CD4-positive, CD25-positive, alpha-beta regulatory T cell (primary cell): Measurements from ENCODE around the gene ELP5. TPM values are rescaled to one million over a fixed set of nuclear protein-coding genes. Genes with fewer than 3 reads are reported as not detected.

ENCODE experiments used
- ATAC-seq, 2 donors: fragments of 150-1000 bp; cut with Tn5 transposase; one replicate each; pipeline ENCODE4 v1.10.0; 2021; ENCODE audit warnings: low read depth in 2 of 2, moderate number of reproducible peaks in 2 of 2, moderate library complexity in 1 of 2
- DNase-seq, 3 donors: peaks; one replicate each; pipeline versions ENCODE4 v3.0.0 to v3.0.0-alpha.2; 2012 to 2022; ENCODE audit warnings: mixed read lengths in 1 of 3
- H3K27ac ChIP-seq: one replicate; pipeline ENCODE4 v1.7.0; 2013; ENCODE audit warnings: mild to moderate bottlenecking, low read length; ENCODE audit not compliant: insufficient read depth, poor library complexity, severe bottlenecking
- H3K27me3 ChIP-seq: one replicate; pipeline ENCODE4 v1.7.0; 2013; ENCODE audit warnings: low read length; ENCODE audit not compliant: control insufficient read depth, insufficient read depth
- H3K36me3 ChIP-seq: one replicate; pipeline ENCODE4 v1.7.0; 2013; ENCODE audit warnings: mild to moderate bottlenecking, low read length, moderate library complexity; ENCODE audit not compliant: control insufficient read depth, insufficient read depth
- H3K4me1 ChIP-seq: 2 replicates; pipeline ENCODE4 v1.7.0; 2013; ENCODE audit warnings: mild to moderate bottlenecking, low read length; ENCODE audit not compliant: insufficient read depth, control insufficient read depth, poor library complexity, severe bottlenecking
- H3K4me3 ChIP-seq: one replicate; pipeline ENCODE4 v1.7.0; 2013; ENCODE audit warnings: low read depth, mild to moderate bottlenecking, low read length, moderate library complexity
- H3K9me3 ChIP-seq, 2 experiments: 1 replicate in 1 of 2; 2 replicates in 1 of 2; pipeline ENCODE4 v1.7.0; 2013; ENCODE audit warnings: low read length in 2 of 2, mild to moderate bottlenecking in 1 of 2, moderate library complexity in 1 of 2; ENCODE audit not compliant: control insufficient read depth in 2 of 2
- H3K27ac Mint-ChIP-seq, 3 donors: one replicate each; pipeline ENCODE4 v1.8.0; 2020 to 2022; ENCODE audit warnings: mild to moderate bottlenecking in 3 of 3, mixed read lengths in 3 of 3, moderate library complexity in 2 of 3
- H3K27me3 Mint-ChIP-seq: one replicate; pipeline ENCODE4 v1.8.0; 2022; ENCODE audit warnings: mild to moderate bottlenecking, mixed read lengths
- H3K36me3 Mint-ChIP-seq: one replicate; pipeline ENCODE4 v1.8.0; 2020; ENCODE audit warnings: mixed read lengths
- H3K4me1 Mint-ChIP-seq, 4 donors: one replicate each; pipeline ENCODE4 v1.8.0; 2020 to 2022; ENCODE audit warnings: mixed read lengths in 4 of 4, mild to moderate bottlenecking in 1 of 4
- H3K4me3 Mint-ChIP-seq, 4 donors: one replicate each; pipeline ENCODE4 v1.8.0; 2020 to 2022; ENCODE audit warnings: mild to moderate bottlenecking in 4 of 4, mixed read lengths in 4 of 4, moderate library complexity in 3 of 4
- H3K9me3 Mint-ChIP-seq, 7 donors: one replicate each; pipeline ENCODE4 v1.8.0; 2020 to 2022; ENCODE audit warnings: mixed read lengths in 7 of 7, mild to moderate bottlenecking in 3 of 7, moderate library complexity in 2 of 7
- polyA plus RNA-seq, 4 donors: library from polyadenylated mRNA; unstranded; fragments of 300-500 nt; fragmentation: Illumina TruSeq; gene quantifications; one replicate each; pipeline ENCODE4 v1.2.3, GENCODE V29; 2021
- total RNA-seq: library from RNA; stranded (reverse); gene quantifications from one replicate; pipeline ENCODE4 v1.2.3, GENCODE V29; 2022

Gene ELP5
- total and polyA plus RNA-seq, 5 donors from 2014 or later, result 31.6 to 74.0 (median 56.1) TPM

DNA sequence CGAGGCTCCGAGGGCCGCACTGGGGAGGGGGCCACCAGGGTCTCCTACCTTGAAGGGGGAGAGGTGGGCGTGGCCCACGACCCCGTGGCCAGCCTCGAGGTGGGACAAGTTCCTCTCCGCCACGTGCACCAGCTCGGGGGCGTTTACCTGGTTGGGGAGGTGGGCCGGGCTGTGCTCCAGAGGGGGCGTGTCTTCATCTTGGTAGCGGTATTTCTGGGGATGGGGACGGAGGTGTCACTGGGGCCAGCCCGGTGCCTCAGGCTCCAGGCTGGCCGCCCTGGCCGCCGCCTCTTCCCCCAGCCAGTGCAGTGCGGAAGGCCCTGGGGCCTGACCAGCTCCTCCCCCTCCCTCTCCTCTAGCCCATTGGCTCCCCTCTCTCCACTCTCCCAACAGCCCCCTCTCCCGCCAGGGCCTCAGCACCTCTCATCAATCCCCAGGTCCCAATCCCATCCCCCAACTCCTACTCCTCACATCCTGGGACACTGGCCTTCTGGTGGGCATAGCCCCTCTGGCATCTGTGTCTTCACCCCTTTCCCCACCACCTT is 43.9 kb upstream of the ELP5 start:
- DNase-seq, result no peak
- Mint-ChIP-seq H3K36me3 (peaks cover 3% of the 10 kb centered on the region), H3K27me3 (peaks cover 22% of the 10 kb centered on the region), H3K9me3 (peaks cover 0 to 1% (median 0%) of the 10 kb centered on the region in 7 donors), H3K4me3 (no peak overlapping the region), H3K4me1 (peaks cover 0 to 42% (median 20%) of the 10 kb centered on the region in 4 donors), H3K27ac (peak overlapping the region in 1 of 3 donors; percentile 51)
- peaks cover 17% of the 10 kb centered on the region for H3K4me1 ChIP-seq
- H3K4me3 ChIP-seq, result no peak overlapping the region
- no peak for ATAC-seq
- no peaks in the 10 kb centered on the region for H3K27me3 ChIP-seq
- no peaks in the 10 kb centered on the region for H3K36me3 ChIP-seq
- H3K9me3 ChIP-seq, result no peaks in the 10 kb centered on the region
- no peak overlapping the region for H3K27ac ChIP-seq

DNA sequence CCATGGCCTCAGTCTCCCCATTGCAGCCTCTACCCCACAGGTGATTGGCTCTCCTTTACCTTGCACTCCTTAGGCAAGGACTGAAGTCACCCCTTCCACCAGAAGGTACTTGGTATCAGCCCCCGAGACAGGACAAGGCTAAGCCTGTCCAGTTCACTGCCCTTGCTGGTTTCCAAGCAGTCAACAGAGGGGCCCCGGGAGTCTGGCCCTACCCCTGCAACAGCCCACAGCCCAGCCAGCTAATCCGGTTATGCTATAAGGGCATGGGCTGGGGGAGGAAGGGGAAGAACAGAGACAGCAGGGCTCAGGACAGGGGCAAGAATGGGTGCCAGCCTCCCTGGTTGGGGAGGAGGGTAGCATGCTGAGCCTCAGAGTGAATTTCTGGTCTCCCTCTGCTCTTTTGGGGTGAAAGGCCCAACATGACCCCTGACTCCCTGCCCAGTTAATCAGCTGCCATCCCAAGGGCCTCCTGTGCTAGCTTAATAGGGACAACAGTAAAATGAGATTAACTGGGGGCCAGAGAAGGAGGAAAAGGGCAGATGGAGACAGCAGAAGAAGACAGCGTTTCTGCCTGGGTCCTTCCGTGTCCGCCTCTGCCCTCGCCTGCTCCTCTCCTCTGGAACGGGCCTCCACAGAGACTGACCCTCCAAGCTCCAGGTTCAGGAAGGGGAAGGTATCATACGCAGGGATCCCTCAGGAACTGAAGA is 43.1 kb upstream of the ELP5 start:
- H3K27ac Mint-ChIP-seq, result no peak overlapping the region
- peaks cover 22% of the 10 kb centered on the region for H3K4me1 ChIP-seq

DNA sequence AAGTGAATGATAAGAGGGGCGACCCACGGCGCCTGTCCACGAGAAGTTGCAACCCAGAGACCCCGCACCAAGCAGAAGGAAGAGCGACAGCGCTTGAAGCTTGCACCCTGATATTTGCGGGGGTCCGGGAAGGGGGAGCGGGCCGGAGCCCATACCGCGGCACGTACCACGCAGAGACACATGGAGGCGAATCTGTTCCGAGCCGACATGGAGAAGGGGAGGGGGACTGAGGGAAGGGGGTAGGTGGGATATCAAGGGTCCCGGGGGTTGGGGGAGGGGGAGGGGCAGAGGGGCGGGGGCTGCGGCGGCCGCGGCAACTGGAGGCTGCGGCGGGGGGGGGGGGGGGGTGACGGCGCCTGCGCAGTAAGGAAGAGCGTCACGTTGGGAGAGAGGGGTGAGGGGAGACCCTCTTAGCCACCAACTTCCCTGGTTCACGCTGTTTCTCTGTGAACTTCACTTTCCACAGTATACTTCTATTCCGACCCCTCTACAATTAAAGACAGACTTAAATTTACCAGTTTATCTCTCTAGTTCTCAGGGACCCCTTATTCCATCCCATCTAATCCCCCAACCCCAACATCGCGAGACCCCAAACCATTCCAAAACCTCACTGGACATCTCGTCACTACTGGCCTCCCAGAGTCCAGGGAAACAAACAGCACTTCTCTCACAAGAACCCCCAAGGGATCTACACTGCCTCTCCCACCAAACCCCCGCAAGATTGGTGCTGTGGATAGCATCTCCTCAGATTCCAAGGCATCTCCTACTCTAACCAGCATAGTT is 40.3 kb upstream of the ELP5 start:
- Histone ChIP-seq H3K27ac (no peak overlapping the region), H3K36me3 (no peaks in the 10 kb centered on the region), H3K4me3 (no peak overlapping the region), H3K9me3 (no peaks in the 10 kb centered on the region), H3K27me3 (no peaks in the 10 kb centered on the region), H3K4me1 (peaks cover 28% of the 10 kb centered on the region)
- H3K27me3 Mint-ChIP-seq, result peaks cover 28% of the 10 kb centered on the region
- H3K4me3 Mint-ChIP-seq, result peak overlapping the region in 3 of 4 donors; percentile 61 to 86 (median 62)
- H3K36me3 Mint-ChIP-seq, result no peaks in the 10 kb centered on the region
- peaks cover 0 to 1% (median 0%) of the 10 kb centered on the region in 7 donors for H3K9me3 Mint-ChIP-seq
- peaks cover 0 to 44% (median 23%) of the 10 kb centered on the region in 4 donors for H3K4me1 Mint-ChIP-seq
- H3K27ac Mint-ChIP-seq, result peak overlapping the region in 2 of 3 donors; percentile 8 to 74
- ATAC-seq, result no peak
- no peak for DNase-seq

More for the DNA sequence above, 43.1 kb upstream of the ELP5 start:
- Histone ChIP-seq H3K9me3 (no peaks in the 10 kb centered on the region), H3K4me3 (no peak overlapping the region), H3K27me3 (no peaks in the 10 kb centered on the region), H3K27ac (no peak overlapping the region), H3K36me3 (no peaks in the 10 kb centered on the region)
- Mint-ChIP-seq H3K27me3 (peaks cover 23% of the 10 kb centered on the region), H3K4me3 (peak overlapping the region in 1 of 4 donors; percentile 16), H3K4me1 (peaks cover 0 to 45% (median 27%) of the 10 kb centered on the region in 4 donors), H3K36me3 (peaks cover 3% of the 10 kb centered on the region), H3K9me3 (peaks cover 0 to 1% (median 0%) of the 10 kb centered on the region in 7 donors)
- DNase-seq, result no peak
- no peak for ATAC-seq

DNA sequence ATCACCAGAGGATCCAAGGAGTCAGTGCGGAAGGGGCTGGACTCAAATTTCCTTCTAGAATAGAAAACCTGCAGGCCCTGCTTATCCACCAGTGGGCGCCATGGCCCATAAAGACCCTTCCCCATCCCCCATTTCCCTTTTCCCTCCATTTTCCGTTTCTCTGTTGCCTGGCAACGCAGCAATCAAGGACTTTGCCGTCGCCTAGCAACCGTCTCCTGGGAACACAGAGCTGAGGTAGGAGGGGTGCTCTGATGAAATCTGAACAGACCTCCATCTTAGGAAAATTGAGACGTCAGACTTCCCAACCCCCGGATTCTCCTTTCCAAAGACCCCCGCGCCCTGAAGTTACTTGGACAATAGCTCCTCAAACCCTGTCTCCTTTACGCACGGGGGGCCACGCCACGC is 38.1 kb upstream of the ELP5 start:
- no peaks in the 10 kb centered on the region for H3K36me3 ChIP-seq
- no peaks in the 10 kb centered on the region for H3K9me3 ChIP-seq
- no peaks in the 10 kb centered on the region for H3K9me3 Mint-ChIP-seq
- peak overlapping the region; percentile 92 to 99 (median 99) for H3K27ac Mint-ChIP-seq
- H3K4me3 ChIP-seq, result peak overlapping the region; percentile 76
- H3K4me1 ChIP-seq, result peaks cover 40% of the 10 kb centered on the region
- peaks cover 0 to 58% (median 24%) of the 10 kb centered on the region in 4 donors for H3K4me1 Mint-ChIP-seq
- peaks cover 28% of the 10 kb centered on the region for H3K27me3 Mint-ChIP-seq
- peak overlapping the region; percentile 97 for H3K27ac ChIP-seq
- DNase-seq, result peak in 1 of 3 donors; percentile 73
- H3K36me3 Mint-ChIP-seq, result no peaks in the 10 kb centered on the region
- no peaks in the 10 kb centered on the region for H3K27me3 ChIP-seq
- peak in 1 of 2 donors; percentile 0 for ATAC-seq
- H3K4me3 Mint-ChIP-seq, result peak overlapping the region; percentile 85 to 96 (median 90)

DNA sequence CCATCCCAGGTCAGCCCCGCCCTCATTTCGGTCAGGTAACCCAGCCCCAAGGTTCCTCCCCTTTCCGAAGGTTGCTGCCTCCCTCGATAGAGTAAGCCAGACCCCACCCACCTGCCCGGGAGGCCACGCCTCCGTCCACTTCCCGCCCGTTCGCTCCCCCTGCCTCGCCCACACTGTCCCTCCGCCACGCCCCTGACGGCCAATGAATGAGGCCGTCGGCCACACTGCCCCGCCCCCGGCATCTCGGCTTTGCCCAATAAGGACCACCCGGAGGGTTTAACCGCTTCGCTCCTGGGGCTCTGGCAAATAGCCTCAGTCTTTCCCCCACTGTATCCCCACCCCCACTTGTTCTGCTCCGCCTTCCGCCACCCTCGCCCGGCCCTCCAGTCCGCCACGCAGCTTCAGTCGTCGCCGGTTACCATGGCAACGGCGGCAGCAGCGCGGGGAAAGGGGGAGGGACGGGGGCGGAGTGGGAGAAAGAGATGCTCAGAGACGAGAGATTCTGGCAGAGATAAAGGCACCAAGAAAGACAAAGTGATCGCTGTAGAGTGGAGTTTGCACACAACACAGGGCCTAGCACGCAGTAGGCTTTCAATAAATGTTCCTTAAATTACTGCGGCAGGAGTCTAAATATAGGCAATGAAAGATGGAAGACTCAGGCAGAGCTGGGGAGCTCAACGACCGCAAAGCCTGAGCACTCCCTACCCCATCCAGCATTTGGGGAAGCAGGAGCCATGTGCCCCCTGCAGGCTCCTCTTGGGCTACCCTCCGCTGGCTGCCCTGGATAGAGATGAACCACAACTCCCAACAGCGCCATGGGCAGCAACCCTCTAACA is 37.5 kb upstream of the ELP5 start:
- H3K4me1 Mint-ChIP-seq, result peaks cover 0 to 64% (median 28%) of the 10 kb centered on the region in 4 donors
- no peaks in the 10 kb centered on the region for H3K36me3 ChIP-seq
- H3K4me3 ChIP-seq, result peak overlapping the region; percentile 85
- peaks cover 28% of the 10 kb centered on the region for H3K27me3 Mint-ChIP-seq
- H3K4me1 ChIP-seq, result peaks cover 45% of the 10 kb centered on the region
- H3K27ac ChIP-seq, result peak overlapping the region; percentile 97
- H3K9me3 ChIP-seq, result no peaks in the 10 kb centered on the region
- DNase-seq (peak; percentile 97 to 99 (median 98)), ATAC-seq (peak; percentile 83 to 86)
- no peaks in the 10 kb centered on the region for H3K36me3 Mint-ChIP-seq
- no peaks in the 10 kb centered on the region for H3K9me3 Mint-ChIP-seq
- peak overlapping the region; percentile 92 to 99 (median 99) for H3K27ac Mint-ChIP-seq
- H3K4me3 Mint-ChIP-seq, result peak overlapping the region; percentile 85 to 96 (median 90)
- H3K27me3 ChIP-seq, result no peaks in the 10 kb centered on the region

DNA sequence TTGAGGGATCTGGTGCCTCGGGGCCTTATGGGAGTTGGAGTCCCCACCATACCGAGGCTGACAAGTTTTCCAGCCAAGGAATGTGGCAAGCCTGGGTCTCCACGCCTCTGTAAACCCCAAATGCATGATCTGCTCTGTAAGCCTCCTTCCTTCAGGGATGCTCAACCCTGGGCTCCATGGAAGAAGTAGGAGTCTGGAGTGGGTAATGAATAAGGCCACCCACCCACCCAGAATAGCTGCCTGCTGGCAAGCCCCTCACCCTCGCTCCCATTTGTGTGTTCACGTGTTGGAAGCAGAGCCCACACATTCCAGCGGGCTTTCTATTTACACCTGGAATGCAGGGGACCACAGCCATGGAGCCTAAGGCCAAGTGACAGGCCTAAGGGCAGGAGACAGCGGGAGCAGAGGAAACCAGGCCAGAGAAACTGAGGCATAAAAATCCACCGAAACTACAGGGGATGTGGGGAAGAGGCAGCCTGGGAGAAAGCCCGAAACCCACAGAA is 36.8 kb upstream of the ELP5 start:
- peak overlapping the region; percentile 92 to 99 (median 99) for H3K27ac Mint-ChIP-seq
- Histone ChIP-seq H3K4me1 (peaks cover 51% of the 10 kb centered on the region), H3K27ac (peak overlapping the region; percentile 97), H3K9me3 (no peaks in the 10 kb centered on the region), H3K27me3 (no peaks in the 10 kb centered on the region), H3K36me3 (no peaks in the 10 kb centered on the region), H3K4me3 (peak overlapping the region; percentile 85)
- no peak for DNase-seq
- peak overlapping the region; percentile 85 to 96 (median 90) for H3K4me3 Mint-ChIP-seq
- H3K9me3 Mint-ChIP-seq, result no peaks in the 10 kb centered on the region
- peaks cover 23% of the 10 kb centered on the region for H3K27me3 Mint-ChIP-seq
- H3K36me3 Mint-ChIP-seq, result no peaks in the 10 kb centered on the region
- H3K4me1 Mint-ChIP-seq, result peaks cover 0 to 67% (median 30%) of the 10 kb centered on the region in 4 donors
- ATAC-seq, result no peak
